Renal pelvis (tissue), 4 donors: ENCODE data around the gene SHANK3. TPM values are rescaled to one million over a fixed set of nuclear protein-coding genes. Genes with fewer than 3 reads are reported as not detected.
A peak's percentile ranks its signal among the peaks of the same experiment; 100 is the strongest.

Experiments
- DNase-seq: peaks from one replicate; pipeline ENCODE4 v3.0.0-alpha.2; 2013
- polyA plus RNA-seq, 3 donors: library from polyadenylated mRNA; unstranded; fragments of 120-200 nt; gene quantifications; one replicate each; pipeline ENCODE4 v1.2.1, GENCODE V29; 2013; ENCODE audit not compliant: insufficient read length in 3 of 3

SHANK3 gene
- polyA plus RNA-seq, 3 donors, result 19.1 to 27.2 (median 19.6) TPM

DNA sequence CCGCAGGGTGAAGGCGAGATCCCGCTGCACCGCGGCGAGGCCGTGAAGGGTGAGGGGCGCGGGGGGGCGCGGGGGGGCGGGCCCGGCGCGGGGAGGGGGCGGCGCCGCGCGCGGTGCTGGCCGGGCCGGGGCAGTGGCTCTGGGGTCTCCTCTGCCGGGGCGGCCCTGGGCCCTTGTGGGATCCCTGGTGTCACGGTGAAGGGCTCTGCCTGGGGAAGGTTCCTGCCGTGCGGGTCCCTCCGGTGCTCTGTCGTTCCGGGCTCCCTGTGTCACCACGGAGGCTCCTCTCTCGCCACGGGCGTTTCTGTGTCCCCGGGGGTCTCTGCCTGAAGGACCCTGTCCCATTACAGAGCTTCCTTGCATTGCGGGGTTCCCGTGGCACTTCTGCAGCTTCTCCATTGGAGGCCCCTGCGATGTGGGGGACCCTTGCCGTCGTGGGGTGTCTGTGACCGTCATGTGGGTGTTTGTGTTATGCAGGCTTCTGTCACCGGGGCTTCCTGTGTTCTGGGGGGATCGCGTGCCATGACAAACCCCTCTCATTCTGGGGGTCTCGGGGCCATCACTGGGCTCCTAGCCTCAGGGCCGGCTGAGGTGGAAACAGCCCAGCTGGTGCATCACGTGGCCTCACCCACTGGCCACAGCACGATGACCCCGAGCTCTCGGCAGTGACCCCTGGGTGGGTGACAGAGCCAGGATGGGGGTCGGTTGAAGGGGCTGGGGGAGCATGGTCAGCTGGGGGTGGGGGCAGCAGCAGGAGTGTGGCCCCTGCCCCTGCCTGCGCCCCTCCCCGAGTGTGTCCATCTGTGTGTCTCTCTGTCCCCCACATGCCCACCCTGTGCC lies 25.3 kb downstream of the SHANK3 start:
- DNase-seq, result no peak

DNA sequence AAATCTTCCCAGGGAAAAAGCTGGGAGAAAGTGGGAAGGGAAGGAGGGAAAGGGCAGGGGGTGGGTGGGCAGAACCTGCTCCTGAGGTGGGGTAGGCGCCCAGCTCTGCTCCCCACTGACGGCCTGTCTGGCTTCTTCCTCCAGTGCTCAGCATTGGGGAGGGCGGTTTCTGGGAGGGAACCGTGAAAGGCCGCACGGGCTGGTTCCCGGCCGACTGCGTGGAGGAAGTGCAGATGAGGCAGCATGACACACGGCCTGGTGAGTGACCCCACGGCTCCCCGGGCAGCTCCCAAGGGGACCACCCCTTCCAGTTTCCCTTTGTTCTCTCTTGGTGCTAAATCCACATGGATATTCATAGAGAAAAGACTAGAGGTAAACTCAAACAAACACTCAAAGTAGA lies 25.9 kb downstream of the SHANK3 start:
- no peak for DNase-seq

- no peak for DNase-seq
Observed at GRCh38 chr22:50699001-50699755, 26.6 kb downstream of the SHANK3 start.

- no peak for DNase-seq
Observed at GRCh38 chr22:50699756-50700386, 27.2 kb downstream of the SHANK3 start.

DNA sequence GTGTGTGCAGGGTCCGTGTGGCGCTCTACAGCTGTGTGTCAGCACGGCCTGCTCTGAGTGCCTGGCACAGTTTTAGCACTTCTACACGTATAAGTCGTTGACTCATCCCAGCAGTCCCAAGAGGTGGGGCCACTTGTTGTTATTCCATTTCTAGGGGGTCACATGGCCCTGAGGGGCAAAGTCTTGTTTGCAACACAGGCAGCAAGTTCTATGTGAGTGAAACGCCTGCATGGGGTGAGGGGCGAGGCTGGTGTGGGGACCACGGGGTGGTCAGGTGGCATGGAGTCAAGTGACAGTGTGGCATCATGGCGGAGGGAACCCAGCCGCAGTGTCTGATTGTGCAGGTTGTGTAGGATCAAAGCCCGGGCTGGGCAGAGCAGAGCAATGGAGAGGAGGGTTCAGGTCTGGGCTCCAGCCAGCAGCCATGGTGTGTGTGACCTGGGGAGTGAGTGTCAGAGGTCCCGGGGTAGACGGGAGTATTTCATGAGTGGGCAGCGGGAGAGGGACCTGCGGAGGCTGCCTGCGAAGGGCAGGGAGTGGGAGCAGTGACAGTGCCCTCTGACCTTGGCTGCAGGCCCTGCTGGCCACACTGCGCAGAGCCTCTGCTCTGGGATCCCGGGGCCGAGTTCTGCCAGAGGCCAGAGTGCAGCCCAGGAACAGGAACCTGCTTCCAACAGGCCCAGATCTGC lies 27.9 kb downstream of the SHANK3 start:
- no peak for DNase-seq

- no peak for DNase-seq
Observed at GRCh38 chr22:50701076-50701419, 28.4 kb downstream of the SHANK3 start.

GRCh38 chr22:50701428-50702154 lies 29.0 kb downstream of the SHANK3 start:
- DNase-seq, result no peak

DNA sequence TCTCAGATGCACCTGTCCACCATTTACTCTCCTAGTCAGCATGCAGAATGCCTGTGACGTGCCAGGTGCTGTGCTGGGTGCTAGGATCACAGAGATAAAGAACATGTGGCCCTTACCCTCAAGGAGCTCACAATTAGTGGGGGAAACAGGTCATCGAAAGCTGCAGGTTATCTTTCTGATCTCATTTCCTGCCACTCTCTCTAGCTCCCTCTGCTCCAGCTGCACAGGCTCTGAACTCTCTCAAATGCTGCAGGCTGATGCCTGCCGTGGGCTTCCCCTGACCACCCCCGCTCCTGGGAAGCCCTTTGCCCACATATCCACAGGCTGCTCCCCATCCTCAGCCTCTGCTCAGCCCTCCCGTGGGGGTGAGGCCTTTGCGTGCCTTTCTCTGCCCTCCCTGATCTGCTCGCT lies 29.6 kb downstream of the SHANK3 start:
- no peak for DNase-seq

- no peak for DNase-seq
Observed at GRCh38 chr22:50702821-50703725, 30.4 kb downstream of the SHANK3 start.

- DNase-seq, result no peak
Observed at GRCh38 chr22:50703726-50704509, 31.3 kb downstream of the SHANK3 start.

DNA sequence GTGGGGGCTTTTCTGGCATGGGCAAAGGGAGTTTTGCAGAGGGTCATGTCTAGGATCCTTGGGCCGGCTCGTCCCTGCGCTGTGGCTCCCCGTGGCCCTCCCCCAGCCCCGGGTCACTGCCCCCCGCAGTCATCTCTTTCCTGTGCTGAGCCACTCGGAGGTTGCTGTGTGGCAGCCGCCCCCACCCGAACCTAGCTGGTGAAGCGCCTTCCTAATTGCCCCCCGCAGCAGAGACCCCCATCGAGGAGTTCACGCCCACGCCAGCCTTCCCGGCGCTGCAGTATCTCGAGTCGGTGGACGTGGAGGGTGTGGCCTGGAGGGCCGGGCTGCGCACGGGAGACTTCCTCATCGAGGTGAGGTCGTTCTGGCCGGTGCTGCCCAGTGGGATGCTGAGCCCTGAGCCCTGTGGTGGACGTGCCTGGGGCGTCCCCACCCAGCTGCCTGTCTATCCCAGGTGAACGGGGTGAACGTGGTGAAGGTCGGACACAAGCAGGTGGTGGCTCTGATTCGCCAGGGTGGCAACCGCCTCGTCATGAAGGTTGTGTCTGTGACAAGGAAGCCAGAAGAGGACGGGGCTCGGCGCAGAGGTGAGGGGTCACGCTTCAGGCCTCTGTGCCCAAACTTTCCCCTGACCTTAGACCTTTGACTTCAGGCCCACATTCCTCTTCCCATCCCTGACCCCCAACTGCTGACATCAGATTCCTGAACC lies 32.0 kb downstream of the SHANK3 start:
- DNase-seq, result no peak

GRCh38 chr22:50705219-50705691 lies 32.6 kb downstream of the SHANK3 start:
- peak; percentile 93 for DNase-seq

DNA sequence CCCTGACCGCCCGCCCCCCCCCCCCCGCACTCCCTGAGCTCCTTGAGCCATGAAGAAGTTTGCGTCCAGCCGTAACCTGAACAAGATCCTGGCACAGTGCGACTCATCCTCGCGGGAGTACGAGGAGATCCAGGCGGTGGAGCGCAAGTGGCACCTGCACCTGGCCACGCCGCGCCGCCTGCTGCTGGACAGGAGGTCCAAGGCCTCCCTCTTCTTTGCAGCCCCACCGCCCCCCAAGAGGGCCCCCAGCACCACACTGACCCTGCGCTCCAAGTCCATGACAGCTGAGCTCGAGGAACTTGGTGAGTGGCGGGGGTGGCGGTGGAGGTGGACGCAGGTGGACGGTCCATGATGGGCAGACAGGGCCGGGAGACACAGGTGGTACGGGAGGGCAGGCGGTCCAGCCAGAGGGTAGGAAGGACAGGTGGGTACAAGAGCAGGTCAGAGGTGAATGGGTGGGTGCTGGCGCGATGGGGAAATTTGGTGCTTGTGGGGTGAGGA lies 33.3 kb downstream of the SHANK3 start:
- no peak for DNase-seq

DNA sequence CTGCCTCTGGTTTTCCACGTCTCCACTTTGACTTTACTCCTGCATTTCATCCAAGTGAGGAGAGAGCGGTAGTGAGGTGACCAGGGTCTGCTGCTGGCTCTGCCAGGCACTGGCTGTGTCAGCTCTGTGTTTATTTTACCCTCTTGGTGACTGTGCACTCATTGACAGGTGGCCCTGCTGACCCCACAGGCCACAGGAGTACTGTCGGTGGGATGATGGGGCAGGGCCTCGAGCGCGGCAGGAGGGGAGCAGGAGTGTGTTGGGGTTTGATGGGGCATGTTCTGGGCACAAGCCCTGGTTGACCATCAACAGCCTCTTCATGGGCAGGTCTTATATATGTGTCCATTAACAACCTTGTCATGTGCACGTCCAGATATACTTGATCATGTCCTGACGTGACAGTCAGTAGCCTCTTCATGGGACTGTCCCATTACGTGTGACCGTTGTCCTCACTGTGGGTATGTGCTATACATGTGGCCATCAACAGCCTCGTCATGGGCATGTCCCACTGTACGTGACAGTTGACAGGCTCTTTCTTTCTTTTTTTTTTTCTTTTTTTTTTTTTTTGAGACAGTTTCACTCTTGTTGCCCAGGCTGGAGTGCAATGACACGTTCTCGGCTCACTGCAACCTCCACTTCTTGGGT lies 34.0 kb downstream of the SHANK3 start:
- DNase-seq, result no peak

DNA sequence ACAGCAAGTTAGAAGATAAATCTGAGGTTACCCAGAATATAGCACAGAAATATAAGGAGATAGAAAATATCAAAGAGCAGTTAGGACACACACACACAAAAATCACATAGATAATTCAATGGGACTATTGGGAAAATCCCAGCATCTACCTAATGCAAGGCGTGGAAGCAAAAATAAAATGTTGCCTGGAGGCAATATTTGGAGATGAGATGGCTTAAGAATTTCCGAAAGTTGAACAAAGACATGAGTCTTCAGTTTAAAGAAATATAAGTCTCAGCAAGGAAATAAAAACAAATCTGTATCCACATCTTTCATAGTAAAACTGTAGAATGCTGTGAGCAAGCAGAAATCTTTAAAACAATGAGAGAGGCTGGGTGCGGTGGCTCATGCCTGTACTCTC lies 35.9 kb downstream of the SHANK3 start:
- DNase-seq, result no peak

DNA sequence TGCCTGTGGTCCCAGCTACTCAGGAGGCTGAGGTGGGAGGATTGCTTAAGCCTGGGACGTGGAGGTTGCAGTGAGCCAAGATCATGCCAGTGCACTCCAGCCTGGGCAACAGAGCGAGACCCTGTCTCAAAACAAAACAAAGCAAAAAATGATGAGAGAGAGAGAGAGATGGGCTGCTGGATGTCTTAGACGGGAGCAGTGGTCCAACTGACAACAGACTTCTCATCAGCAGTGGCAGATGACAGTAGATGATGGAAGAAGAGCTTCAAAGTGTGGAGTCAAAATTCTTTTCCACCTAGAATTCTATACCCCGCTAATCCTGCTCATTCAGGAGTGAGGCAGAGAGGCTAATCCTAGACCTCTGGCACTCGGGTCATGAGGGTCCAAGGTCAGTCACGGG lies 36.4 kb downstream of the SHANK3 start:
- DNase-seq, result no peak

DNA sequence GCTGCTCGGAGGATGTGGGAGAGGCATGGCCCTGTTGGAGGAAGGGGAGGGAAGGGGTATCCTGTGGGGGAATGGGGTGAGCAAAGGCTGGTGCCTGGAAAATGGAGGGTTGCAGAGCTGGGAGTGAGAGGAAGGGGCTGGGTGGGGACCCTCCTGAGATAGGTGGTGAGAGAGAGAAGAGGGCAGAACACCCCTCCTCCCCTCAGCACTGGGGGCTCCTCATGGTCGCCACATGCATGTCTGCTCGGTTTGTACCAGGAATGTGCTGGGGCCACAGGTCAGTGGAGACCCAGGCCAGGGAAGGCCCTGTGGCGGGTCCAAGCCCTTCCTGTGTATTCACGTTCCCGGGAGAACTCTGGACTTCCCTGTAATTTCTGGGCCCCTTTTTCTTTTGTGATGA lies 37.6 kb downstream of the SHANK3 start:
- no peak for DNase-seq

- DNase-seq, result no peak
Observed at GRCh38 chr22:50710886-50711285, 38.3 kb downstream of the SHANK3 start.
